Suprapubic skin (tissue), 4 donors: ENCODE results near the gene DBH. TPM values are rescaled to one million over a fixed set of nuclear protein-coding genes. Genes with fewer than 3 reads are reported as not detected.

Experiments used
- DNase-seq, 2 donors: peaks; one replicate each; pipeline ENCODE4 v3.0.0-alpha.2; 2019; ENCODE audit warnings: low spot score in 2 of 2
- H3K27ac ChIP-seq: fragments of 200-600 bp; sonication (generic); one replicate; pipeline ENCODE4 v1.5.1; 2019
- H3K27me3 ChIP-seq: fragments of 200-600 bp; sonication (generic); one replicate; pipeline ENCODE4 v1.5.1; 2019
- H3K36me3 ChIP-seq: fragments of 200-600 bp; sonication (generic); one replicate; pipeline ENCODE4 v1.5.1; 2019
- H3K4me1 ChIP-seq: fragments of 200-600 bp; sonication (generic); one replicate; pipeline ENCODE4 v1.5.1; 2019
- H3K4me3 ChIP-seq: fragments of 200-600 bp; sonication (generic); one replicate; pipeline ENCODE4 v1.5.1; 2019; ENCODE audit warnings: mild to moderate bottlenecking
- H3K9me3 ChIP-seq: fragments of 200-600 bp; sonication (generic); one replicate; pipeline ENCODE4 v1.5.1; 2019
- CTCF ChIP-seq, 2 donors: fragments of 200-600 bp in 1 of 2; fragments of 450-650 bp in 1 of 2; sonication (generic) in 1 of 2; IDR thresholded peaks; one replicate each; pipeline ENCODE4 v1.5.1; 2016 to 2019; ENCODE audit warnings: antibody characterized with exemption in 2 of 2, mild to moderate bottlenecking in 1 of 2, moderate library complexity in 1 of 2
- EP300 ChIP-seq: sonication (generic); formaldehyde crosslinking; IDR thresholded peaks from one replicate; pipeline ENCODE4 v1.6.1; 2017; ENCODE audit warnings: antibody characterized with exemption
- POLR2A ChIP-seq, 2 donors: fragments of 450-650 bp; IDR thresholded peaks; one replicate each; pipeline ENCODE4 v1.6.1; 2017; ENCODE audit warnings: antibody characterized with exemption in 2 of 2, mild to moderate bottlenecking in 2 of 2, moderate library complexity in 2 of 2
- POLR2AphosphoS5 ChIP-seq, 3 donors: sonication (generic); formaldehyde crosslinking; IDR thresholded peaks; one replicate each; pipeline ENCODE4 v1.6.1; 2017; ENCODE audit warnings: antibody characterized with exemption in 3 of 3
- WGBS: methylation state at CpG from one replicate; pipeline ENCODE4 v1.1.5; 2018; 5-methylcytosine and 5-hydroxymethylcytosine counted together
- total RNA-seq, 4 donors: library from RNA; depleted of rRNA; stranded (reverse); fragments of >200 nt; gene quantifications; one replicate each; pipeline ENCODE4 v1.1.0, GENCODE V29; 2016

DBH gene
- total RNA-seq, 4 donors from 2014 or later = not detected

DNA sequence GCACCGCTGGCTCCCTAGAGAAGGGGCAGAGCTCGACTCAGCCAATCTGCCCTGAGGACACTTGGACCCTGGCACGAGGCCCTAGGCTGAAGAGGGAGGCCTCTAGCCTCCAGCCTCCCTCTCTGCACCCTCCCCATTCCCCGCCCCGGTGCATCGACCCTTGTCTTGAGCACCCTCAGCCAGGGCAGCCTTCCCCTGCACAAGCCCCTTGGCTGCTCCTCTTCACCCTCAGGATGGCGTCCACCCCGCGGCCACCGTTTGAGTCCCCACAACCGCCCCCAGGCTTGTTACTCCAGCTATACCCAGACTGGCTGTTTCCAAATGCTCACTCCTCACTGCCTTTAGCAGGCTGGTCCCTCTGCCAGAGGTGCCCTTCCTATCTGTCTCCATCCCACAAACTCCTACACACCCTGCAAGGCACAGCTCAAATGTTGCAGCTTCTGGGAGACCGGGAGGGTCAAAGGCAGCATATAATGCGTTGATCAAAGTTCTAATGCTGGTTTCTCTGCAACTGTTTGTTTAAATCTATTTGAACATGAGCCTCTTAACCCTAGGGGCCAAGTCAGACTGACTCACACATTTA, 20.5 kb upstream of the DBH start:
- no peaks in the 10 kb centered on the region for H3K9me3 ChIP-seq
- H3K36me3 ChIP-seq = no peaks in the 10 kb centered on the region
- peaks cover 84% of the 10 kb centered on the region for H3K27me3 ChIP-seq
- no peak for DNase-seq
- H3K4me3 ChIP-seq = no peak overlapping the region
- no peak for TF ChIP-seq POLR2A (IDR thresholded peaks at IDR 0.05)
- TF ChIP-seq POLR2AphosphoS5 (IDR thresholded peaks at IDR 0.05) = no peak
- no peak for TF ChIP-seq EP300
- TF ChIP-seq CTCF (IDR thresholded peaks at IDR 0.05) = no peak
- H3K27ac ChIP-seq = no peak overlapping the region
- no peaks in the 10 kb centered on the region for H3K4me1 ChIP-seq
- WGBS = 73% methylated on average over 13 of the region's 13 CpGs

- peaks cover 83% of the 10 kb centered on the region for H3K27me3 ChIP-seq
- no peak overlapping the region for H3K4me3 ChIP-seq
- H3K4me1 ChIP-seq = no peaks in the 10 kb centered on the region
- H3K36me3 ChIP-seq = no peaks in the 10 kb centered on the region
- DNase-seq = no peak
- 71% methylated on average over 11 of the region's 13 CpGs for WGBS
- H3K27ac ChIP-seq = no peak overlapping the region
- no peaks in the 10 kb centered on the region for H3K9me3 ChIP-seq
- TF ChIP-seq POLR2AphosphoS5 (IDR thresholded peaks at IDR 0.05) = no peak
- TF ChIP-seq POLR2A (IDR thresholded peaks at IDR 0.05) = no peak
- TF ChIP-seq EP300 = no peak
- no peak for TF ChIP-seq CTCF (IDR thresholded peaks at IDR 0.05)
Measured at GRCh38 chr9:133616643-133617405, 19.3 kb upstream of the DBH start.

DNA sequence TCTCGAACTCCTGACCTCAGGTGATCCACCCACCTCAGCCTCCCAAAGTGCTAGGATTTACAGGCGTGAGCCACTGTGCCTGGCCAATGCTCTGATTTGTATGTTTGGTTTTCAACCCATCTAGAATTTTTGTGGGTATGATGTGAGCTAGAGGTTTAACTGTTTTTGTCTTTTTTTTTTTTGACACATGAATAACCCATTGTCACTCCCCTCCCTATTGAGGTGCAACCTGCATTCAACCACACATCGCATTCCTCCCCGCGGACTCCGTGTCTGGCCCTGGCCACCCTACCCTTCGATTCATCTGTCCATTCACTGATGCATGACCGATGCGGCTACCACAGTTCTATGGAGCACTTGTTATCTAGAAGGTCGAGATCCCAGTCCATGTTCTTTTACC, 17.4 kb upstream of the DBH start:
- Histone ChIP-seq H3K4me3 (no peak overlapping the region), H3K27me3 (peaks cover 82% of the 10 kb centered on the region)

DNA sequence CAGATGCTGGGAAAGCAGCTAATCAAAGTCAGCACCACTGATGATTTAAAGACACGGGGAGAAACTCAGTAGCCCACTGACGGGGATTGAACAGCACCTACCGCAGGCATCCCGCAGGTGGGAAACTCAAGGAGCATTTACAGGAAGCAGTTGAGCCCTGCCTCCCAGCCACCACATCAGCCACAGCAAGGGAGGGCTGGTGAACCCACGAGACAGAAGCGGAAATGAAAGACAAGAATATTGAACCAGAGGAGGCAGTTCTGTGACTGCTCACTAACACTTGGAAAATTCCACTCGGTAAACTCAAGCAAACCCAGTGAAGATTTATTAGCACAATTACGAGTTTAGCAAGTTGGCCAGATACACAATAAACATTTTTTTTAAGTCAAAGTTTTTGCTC, 16.4 kb upstream of the DBH start:
- Histone ChIP-seq H3K36me3 (no peaks in the 10 kb centered on the region), H3K27me3 (peaks cover 73% of the 10 kb centered on the region), H3K4me1 (no peaks in the 10 kb centered on the region), H3K4me3 (no peak overlapping the region), H3K27ac (no peak overlapping the region), H3K9me3 (no peaks in the 10 kb centered on the region)
- no peak for TF ChIP-seq EP300
- TF ChIP-seq CTCF (IDR thresholded peaks at IDR 0.05) = no peak
- no peak for TF ChIP-seq POLR2A (IDR thresholded peaks at IDR 0.05)
- TF ChIP-seq POLR2AphosphoS5 (IDR thresholded peaks at IDR 0.05) = no peak
- WGBS = 9% methylated on average over 8 of the region's 8 CpGs
- no peak for DNase-seq

More for the DNA sequence above, 17.4 kb upstream of the DBH start:
- H3K36me3 ChIP-seq = no peaks in the 10 kb centered on the region
- H3K4me1 ChIP-seq = no peaks in the 10 kb centered on the region
- DNase-seq = no peak
- WGBS = 81% methylated on average over 10 of the region's 10 CpGs
- H3K27ac ChIP-seq = no peak overlapping the region
- H3K9me3 ChIP-seq = no peaks in the 10 kb centered on the region
- TF ChIP-seq POLR2AphosphoS5 (IDR thresholded peaks at IDR 0.05) = no peak
- no peak for TF ChIP-seq CTCF (IDR thresholded peaks at IDR 0.05)
- no peak for TF ChIP-seq EP300
- no peak for TF ChIP-seq POLR2A (IDR thresholded peaks at IDR 0.05)

DNA sequence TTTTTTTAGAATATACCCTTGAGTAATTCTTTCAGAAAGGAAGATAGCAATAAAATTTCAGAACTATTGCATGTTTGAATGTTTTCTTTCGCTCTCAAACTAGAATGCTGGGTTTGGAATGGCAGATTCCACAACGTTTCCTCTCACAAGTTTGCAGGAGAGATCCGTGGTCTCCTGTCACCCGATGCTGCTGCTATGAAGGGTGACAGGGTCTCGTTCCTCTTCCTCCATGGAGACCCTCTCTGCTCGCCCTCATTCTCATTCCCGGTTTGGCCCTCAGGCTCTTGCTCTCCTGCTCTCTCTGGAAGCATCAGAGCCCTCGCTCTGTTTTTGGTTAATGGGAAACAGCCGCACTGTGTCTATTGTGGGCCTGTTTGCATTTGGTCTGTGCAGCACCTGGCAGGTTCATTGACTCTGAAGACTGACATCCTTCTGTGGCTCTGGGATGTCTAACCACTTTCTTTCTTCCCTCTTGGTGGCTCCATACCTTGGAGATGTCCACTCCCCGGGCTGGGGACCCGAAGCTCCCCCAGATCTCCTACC, 14.4 kb upstream of the DBH start:
- DNase-seq = no peak
- Histone ChIP-seq H3K9me3 (no peaks in the 10 kb centered on the region), H3K4me3 (no peak overlapping the region), H3K4me1 (no peaks in the 10 kb centered on the region), H3K27ac (no peak overlapping the region), H3K36me3 (no peaks in the 10 kb centered on the region), H3K27me3 (peaks cover 53% of the 10 kb centered on the region)
- 68% methylated on average over 11 of the region's 11 CpGs for WGBS
- TF ChIP-seq POLR2AphosphoS5 (IDR thresholded peaks at IDR 0.05) = no peak
- TF ChIP-seq CTCF (IDR thresholded peaks at IDR 0.05) = no peak
- no peak for TF ChIP-seq EP300
- no peak for TF ChIP-seq POLR2A (IDR thresholded peaks at IDR 0.05)
